Caco-2 (cell line): Measurements from ENCODE around the gene PKIB. TPM values are rescaled to one million over a fixed set of nuclear protein-coding genes. Genes with fewer than 3 reads are reported as not detected.

Experiments used
- BruUV-seq: library from RNA; stranded (reverse); fragments of 400-500 nt; replicated peaks from 2 replicates; lab custom pipeline; 2021; lab: Mats Ljungman, UMichigan
- CTCF ChIA-PET: fragments of 300-600 bp; sonication (Branson Sonifier 250); formaldehyde crosslinking; loops from one replicate; lab custom pipeline; 2022; ENCODE audit warnings: antibody characterized with exemption; lab: Charles Lee
- POLR2A ChIA-PET: fragments of 300-600 bp; sonication (Branson Sonifier 250); formaldehyde crosslinking; loops from one replicate; lab custom pipeline; 2022; ENCODE audit warnings: antibody characterized with exemption; lab: Charles Lee
- DNase-seq, 2 experiments: peaks; one replicate each; pipeline versions ENCODE4 v3.0.0 to v3.0.0-alpha.2; 2020 to 2022
- H3K27me3 ChIP-seq: replicated peaks from 2 replicates; pipeline ENCODE4 v1.6.0; 2011; ENCODE audit warnings: low read length; ENCODE audit not compliant: control insufficient read depth, insufficient read depth
- H3K36me3 ChIP-seq: 2 replicates; pipeline ENCODE4 v1.5.1; 2011; ENCODE audit warnings: low read length; ENCODE audit not compliant: control insufficient read depth, insufficient read depth
- H3K4me1 ChIP-seq: fragments of 250-450 bp; sonication (Bioruptor Pico); 2 replicates; pipeline ENCODE4 v1.5.1; 2020; ENCODE audit warnings: mild to moderate bottlenecking
- H3K4me3 ChIP-seq: 2 replicates; pipeline ENCODE4 v1.5.1; 2011; ENCODE audit warnings: low read depth, mild to moderate bottlenecking, control low read depth, low read length
- H3K9me3 ChIP-seq: fragments of 250-450 bp; sonication (Bioruptor Pico); 2 replicates; pipeline ENCODE4 v1.5.1; 2020; ENCODE audit warnings: mild to moderate bottlenecking, moderate library complexity
- H3K27ac Mint-ChIP-seq: one replicate; pipeline ENCODE4 v1.8.0; 2022; ENCODE audit warnings: mixed read lengths; ENCODE audit not compliant: unreplicated experiment
- H3K27me3 Mint-ChIP-seq: one replicate; pipeline ENCODE4 v1.8.0; 2022; ENCODE audit warnings: mixed read lengths; ENCODE audit not compliant: insufficient read depth, unreplicated experiment
- H3K36me3 Mint-ChIP-seq: one replicate; pipeline ENCODE4 v1.8.0; 2022; ENCODE audit warnings: mild to moderate bottlenecking, mixed read lengths; ENCODE audit not compliant: insufficient read depth, unreplicated experiment
- H3K4me1 Mint-ChIP-seq: one replicate; pipeline ENCODE4 v1.8.0; 2022; ENCODE audit warnings: low read depth, mixed read lengths; ENCODE audit not compliant: unreplicated experiment
- H3K4me3 Mint-ChIP-seq: one replicate; pipeline ENCODE4 v1.8.0; 2022; ENCODE audit warnings: mild to moderate bottlenecking, moderate library complexity, mixed read lengths; ENCODE audit not compliant: unreplicated experiment
- H3K9me3 Mint-ChIP-seq: one replicate; pipeline ENCODE4 v1.8.0; 2022; ENCODE audit warnings: mixed read lengths; ENCODE audit not compliant: unreplicated experiment
- CTCF ChIP-seq, 2 experiments: fragments of 200-600 bp in 1 of 2; IDR thresholded peaks; 1 replicate in 1 of 2; 2 replicates in 1 of 2; pipeline versions ENCODE4 v1.5.1 to v1.8.0; 2011 to 2022; ENCODE audit warnings: antibody characterized with exemption in 1 of 2, control low read depth in 1 of 2, inconsistent platforms in 1 of 2, low read depth in 1 of 2, low read length in 1 of 2, mild to moderate bottlenecking in 1 of 2, moderate library complexity in 1 of 2; ENCODE audit not compliant: insufficient read depth in 1 of 2, severe bottlenecking in 1 of 2, unreplicated experiment in 1 of 2
- intact Hi-C: fragments of 100-400 bp; cut with micrococcal nuclease; formaldehyde crosslinking; loops from one replicate; pipeline ENCODE4 v1.10.0; 2022; ENCODE audit not compliant: unreplicated experiment
- total RNA-seq: library from RNA; stranded (reverse); gene quantifications from 2 replicates; pipeline ENCODE4 v1.2.3, GENCODE V29; 2022

Gene PKIB
- total RNA-seq, 1 experiment from 2014 or later, result 18.6 TPM

- CTCF ChIA-PET, result no interaction called here
- POLR2A ChIA-PET, result no interaction called here
- Mint-ChIP-seq H3K36me3 (no peaks in the 10 kb centered on the region), H3K4me1 (no peaks in the 10 kb centered on the region), H3K4me3 (no peak overlapping the region), H3K27me3 (no peaks in the 10 kb centered on the region), H3K9me3 (no peaks in the 10 kb centered on the region), H3K27ac (no peak overlapping the region)
- intact Hi-C loops, result no loop called here
- no peaks in the 10 kb centered on the region for H3K27me3 ChIP-seq
- no peaks in the 10 kb centered on the region for H3K9me3 ChIP-seq
- TF ChIP-seq CTCF (IDR thresholded peaks at IDR 0.05; ENCODE audit: insufficient read depth in 1 of 2, low read depth in 1 of 2, low read length in 1 of 2, severe bottlenecking in 1 of 2, unreplicated experiment in 1 of 2), result no peak
- DNase-seq, result no peak
- H3K36me3 ChIP-seq, result no peaks in the 10 kb centered on the region
- BruUV-seq, result no TSS peak
- H3K4me1 ChIP-seq, result no peaks in the 10 kb centered on the region
- no peak overlapping the region for H3K4me3 ChIP-seq
Measured at GRCh38 chr6:122712093-122712447, 101.9 kb downstream of the PKIB start.

DNA sequence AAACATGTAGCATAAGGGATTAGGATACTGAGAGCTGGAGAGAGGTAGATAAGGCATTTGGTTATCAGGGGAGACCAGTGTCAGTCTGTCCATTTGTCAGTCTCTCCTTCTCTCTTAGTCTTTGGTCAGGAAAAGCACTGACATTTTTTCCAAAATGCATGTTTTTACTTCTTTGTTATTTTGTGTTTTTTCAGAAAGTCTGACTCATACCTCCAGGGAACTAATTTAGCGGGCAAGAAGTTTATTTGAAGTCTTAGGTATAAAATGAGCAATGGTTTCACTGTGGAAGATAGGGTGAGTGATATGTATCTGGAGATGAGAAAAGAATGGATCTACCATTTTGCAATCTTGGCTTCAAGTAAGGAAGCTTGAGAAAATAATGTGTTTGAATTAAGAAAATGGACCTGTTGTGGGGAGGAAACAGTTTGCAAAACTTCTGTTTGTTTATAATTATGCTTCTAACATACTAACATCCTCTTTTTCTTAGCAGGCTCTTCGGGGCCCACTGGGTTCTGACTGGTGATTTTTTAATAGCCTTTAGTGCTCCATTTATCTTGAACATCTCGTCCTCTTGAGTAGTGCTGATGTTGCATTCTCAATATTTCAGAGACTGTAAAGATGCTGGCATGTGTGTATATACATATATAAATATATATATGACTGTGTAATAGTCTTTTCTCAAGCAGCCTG, 102.4 kb downstream of the PKIB start:
- CTCF ChIA-PET, result no interaction called here
- Mint-ChIP-seq H3K4me3 (no peak overlapping the region), H3K27me3 (no peaks in the 10 kb centered on the region), H3K27ac (no peak overlapping the region), H3K9me3 (no peaks in the 10 kb centered on the region), H3K36me3 (no peaks in the 10 kb centered on the region), H3K4me1 (no peaks in the 10 kb centered on the region)
- Histone ChIP-seq H3K4me3 (no peak overlapping the region), H3K4me1 (no peaks in the 10 kb centered on the region), H3K36me3 (no peaks in the 10 kb centered on the region), H3K27me3 (no peaks in the 10 kb centered on the region), H3K9me3 (no peaks in the 10 kb centered on the region)
- intact Hi-C loops, result no loop called here
- POLR2A ChIA-PET, result no interaction called here
- no peak for DNase-seq
- BruUV-seq, result no TSS peak
- TF ChIP-seq CTCF (IDR thresholded peaks at IDR 0.05; ENCODE audit: insufficient read depth in 1 of 2, low read depth in 1 of 2, low read length in 1 of 2, severe bottlenecking in 1 of 2, unreplicated experiment in 1 of 2), result no peak

DNA sequence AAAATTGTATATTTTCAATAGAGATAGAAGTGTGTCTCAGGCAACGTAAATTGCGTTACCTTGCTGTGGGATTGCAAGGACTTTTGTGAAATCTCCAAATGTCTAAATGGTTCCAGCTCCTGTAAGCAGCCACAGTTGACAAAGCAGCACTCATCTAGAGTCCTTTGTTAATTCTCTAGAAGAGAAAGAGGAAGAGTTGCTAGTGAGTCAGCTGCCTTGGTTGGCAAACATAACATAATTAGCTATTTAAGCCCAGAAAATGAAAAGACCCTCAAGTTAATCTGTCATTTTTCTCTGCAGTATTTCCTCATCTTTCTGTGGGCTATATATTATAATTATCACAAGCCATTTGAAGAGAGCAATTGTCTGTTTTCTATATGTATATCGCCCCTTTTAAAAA, 102.9 kb downstream of the PKIB start:
- no peaks in the 10 kb centered on the region for H3K4me1 Mint-ChIP-seq
- no peaks in the 10 kb centered on the region for H3K36me3 ChIP-seq
- ChIA-PET POLR2A (no interaction called here), CTCF (no interaction called here)
- no TSS peak for BruUV-seq
- H3K9me3 Mint-ChIP-seq, result no peaks in the 10 kb centered on the region
- H3K27me3 ChIP-seq, result no peaks in the 10 kb centered on the region
- DNase-seq, result no peak
- no peaks in the 10 kb centered on the region for H3K27me3 Mint-ChIP-seq
- H3K36me3 Mint-ChIP-seq, result no peaks in the 10 kb centered on the region
- intact Hi-C loops, result no loop called here
- no peaks in the 10 kb centered on the region for H3K9me3 ChIP-seq
- H3K27ac Mint-ChIP-seq, result no peak overlapping the region
- no peak for TF ChIP-seq CTCF (IDR thresholded peaks at IDR 0.05; ENCODE audit: insufficient read depth in 1 of 2, low read depth in 1 of 2, low read length in 1 of 2, severe bottlenecking in 1 of 2, unreplicated experiment in 1 of 2)
- no peak overlapping the region for H3K4me3 Mint-ChIP-seq
- H3K4me1 ChIP-seq, result no peaks in the 10 kb centered on the region
- no peak overlapping the region for H3K4me3 ChIP-seq
